Stimulated activated CD4-positive, alpha-beta T cell treated with anti-CD3 and anti-CD28 coated beads, Interleukin-15, amount 100 ng/mL, for 48 hours (primary cell): ENCODE data around the gene FUT9.

Experiments used
- DNase-seq, 2 donors: peaks; one replicate each; pipeline ENCODE4 v3.0.0-alpha.2; 2020; ENCODE audit warnings: low read depth in 2 of 2

The FUT9 gene

DNA sequence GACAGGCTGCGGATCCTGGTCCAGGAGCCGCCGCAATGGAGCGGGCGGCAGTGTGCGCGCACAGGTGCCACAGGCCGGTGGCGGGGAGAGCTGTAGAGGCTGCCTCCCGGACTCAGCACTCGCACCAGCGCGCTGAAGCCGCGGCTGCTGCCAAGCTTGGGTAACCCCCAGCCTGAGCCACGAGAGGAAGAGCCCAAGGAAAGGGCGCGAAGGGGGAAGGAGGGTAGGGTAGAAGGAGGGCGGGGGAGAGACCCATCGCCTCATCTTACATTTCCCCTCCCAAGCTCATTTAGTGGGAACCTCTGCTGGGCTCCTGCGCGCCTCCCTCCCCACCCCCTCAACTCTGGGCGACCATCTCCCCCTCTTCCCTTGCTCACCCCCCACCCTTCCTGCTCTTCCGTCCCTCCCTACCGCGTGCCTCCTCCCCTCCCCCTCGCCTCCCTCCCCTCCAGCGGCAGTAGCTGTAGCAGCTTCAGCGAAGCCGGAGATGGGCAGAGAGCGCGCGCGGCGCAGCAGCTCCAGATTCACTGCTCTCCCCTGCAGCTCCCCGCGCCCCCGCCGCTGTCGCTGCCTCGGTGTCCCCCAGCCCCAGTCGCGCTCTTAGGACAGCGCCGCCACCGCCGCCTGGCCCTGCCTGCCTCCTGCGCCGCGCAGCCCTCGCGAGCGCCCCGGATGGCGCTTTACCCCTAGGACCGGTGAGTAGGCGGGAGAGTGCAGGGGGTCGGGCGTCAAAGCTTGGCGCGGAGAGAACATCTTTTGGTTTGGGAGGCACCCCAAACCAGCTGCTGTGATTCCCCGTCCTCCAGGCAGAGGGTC, at the start of gene FUT9:
FUT9 (plus strand) TSS at position 457 of the 816 bp plus-strand sequence. CDS start 187,182 bp downstream, outside the sequence.
- DNase-seq = no peak

DNA sequence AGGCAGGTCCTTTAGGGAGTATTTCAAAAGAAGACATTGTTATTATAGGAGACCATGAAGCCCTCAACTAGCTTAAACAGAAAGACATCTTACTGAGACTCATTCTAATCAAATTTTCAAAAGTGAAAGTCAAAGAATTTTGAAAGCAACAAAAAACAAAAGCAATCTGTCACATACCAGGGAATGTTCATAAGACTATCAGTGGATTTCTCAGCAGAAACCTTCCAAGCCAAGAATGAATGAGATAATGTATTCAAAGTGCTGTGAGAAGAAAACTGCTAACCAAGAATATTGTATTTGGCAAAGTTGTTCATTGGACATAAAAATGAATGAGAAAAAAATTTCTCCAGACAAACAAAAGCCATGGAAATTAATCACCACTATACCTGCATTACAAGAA, 48.2 kb upstream of the FUT9 start:
- no peak for DNase-seq

DNA sequence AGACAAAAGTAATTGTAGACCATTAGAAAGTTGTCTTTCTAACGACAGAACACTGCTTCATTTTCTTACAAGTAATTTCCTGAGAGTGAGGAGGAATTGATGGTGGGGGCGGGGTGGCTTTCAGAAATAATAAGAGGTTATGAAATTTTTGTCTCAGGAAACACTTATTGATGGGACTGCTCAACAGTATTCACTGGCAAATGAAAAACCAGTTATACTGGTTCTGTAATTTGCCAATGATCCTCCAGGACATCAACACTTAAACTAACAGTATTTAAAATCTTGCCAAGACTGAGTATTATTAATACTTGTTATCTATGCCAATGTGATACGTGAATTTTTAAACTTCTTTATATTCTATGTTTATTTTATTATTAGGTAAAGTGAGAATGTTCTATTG, 41.8 kb upstream of the FUT9 start:
- no peak for DNase-seq

DNA sequence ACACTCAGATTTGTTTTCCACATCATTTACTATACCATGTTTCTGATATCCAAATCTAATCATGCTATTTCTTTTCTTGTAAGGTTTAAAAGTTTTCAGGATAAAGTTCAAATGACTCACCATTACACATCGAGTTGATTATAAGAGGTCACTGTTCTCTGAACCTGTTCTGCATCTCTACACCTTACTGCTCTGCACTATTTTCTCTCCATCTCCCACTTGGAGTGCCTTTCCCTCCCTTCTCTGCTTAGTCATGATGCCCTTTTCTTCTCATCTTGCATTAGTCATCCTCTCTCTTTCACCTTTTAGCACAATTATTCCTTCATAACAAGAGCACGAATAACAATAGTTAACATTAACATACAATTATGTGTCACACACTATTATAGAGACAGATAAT, 37.5 kb upstream of the FUT9 start:
- DNase-seq = no peak

DNA sequence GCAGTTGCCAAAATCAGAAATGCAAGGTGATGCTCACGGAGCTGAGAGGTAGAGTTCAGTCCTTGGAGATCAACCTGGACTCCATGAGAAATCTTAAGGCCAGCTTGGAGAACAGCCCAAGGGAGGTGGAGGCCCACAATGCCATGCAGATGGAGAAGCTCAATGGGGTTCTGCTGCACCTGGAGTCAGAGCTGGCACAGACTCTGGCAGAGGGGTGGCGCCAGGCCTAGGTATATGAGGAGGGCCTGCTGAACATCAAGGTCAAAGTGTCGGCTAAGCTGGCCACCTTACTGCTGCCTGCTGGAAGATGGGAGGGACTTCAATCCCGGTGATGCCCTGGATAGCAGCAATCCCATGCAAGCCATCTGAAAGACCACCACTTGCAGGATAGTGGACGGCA, 23.9 kb upstream of the FUT9 start:
- DNase-seq = no peak

DNA sequence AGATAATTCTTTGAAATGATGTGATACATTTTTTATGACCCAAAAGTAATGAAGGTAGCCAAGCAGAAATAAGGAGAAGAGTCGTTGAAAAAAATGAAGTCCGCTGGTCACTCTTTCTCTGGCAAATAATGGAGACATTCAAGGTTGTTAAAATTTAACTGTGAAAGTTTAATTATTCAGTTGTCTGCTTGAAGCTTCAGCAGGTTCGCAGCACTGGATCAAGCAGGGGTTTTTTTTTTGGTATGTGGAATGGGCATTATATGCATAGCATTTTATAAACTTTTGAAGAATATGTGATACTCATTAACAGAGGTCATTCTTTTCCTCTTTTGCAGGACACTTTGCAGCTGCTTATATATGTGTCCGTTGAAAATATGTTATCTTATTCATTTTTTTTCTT, 21.6 kb upstream of the FUT9 start:
- DNase-seq = no peak

DNA sequence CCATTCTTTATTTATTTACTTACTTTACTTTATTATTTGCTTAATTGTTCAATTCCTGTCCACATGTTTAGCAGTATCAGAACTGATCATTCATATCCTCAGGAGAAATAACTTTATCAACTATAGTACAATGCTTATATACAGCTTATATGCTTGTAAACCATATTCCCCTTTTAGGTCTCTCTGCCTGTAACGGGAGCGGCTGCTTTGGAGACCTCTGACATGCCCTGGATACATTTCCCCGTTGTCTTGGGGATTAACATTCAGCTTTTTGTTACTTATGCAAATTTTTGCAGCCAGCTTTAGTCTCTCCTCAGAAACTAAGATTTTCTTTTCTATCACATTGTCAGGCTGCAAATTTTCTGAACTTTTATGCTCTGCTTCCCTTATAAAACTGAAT, 17.6 kb upstream of the FUT9 start:
- no peak for DNase-seq

DNA sequence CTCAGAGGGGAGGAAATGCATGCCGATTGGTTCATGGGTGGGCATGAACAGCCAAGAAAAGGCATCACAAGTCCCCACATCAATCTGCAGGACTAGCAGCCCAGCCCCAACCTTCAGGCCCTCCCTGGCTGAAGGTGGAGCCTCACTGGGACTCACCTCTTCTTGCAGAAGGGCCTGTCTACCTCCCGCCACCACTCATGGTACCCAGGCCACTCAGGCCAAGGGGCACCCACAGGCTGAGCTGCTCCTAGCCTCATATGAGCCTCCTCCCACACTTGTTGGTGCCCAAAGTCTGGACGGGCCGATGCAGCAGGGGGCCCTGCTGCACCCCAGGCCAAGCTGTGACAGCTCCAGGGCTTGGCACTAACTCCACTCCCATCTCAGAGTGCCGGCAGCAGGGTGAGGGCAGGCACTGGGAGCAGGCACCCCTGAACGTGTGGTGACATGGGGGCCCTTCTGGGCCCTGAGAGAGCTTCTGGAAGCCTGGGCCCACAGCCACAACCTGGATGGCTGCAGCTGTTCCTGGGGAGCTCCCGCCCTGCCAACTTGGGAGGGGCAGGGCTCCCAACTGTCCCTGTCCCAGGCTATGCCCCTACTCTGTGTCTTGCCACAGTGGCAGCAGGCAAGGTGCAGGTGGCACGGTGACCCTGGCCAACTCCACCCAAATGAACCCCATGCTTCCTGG, 13.7 kb upstream of the FUT9 start:
- DNase-seq = no peak

DNA sequence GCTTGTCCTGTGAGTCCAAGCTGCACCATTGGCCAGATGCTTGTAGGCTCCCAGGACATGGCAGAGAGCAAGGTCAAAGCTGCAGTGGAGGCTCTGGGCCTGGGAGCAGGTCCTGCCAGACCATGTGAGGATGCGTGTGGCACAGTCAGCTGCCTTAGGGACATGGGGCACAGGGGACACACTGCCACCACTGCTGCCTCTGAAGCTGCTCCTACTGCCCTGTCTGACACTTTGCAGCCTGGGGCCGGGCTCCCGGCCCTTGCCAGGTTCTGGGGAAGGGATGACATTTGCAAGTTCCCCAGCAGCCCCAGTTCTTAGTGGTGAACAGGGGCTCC, 13.2 kb upstream of the FUT9 start:
- DNase-seq = no peak

DNA sequence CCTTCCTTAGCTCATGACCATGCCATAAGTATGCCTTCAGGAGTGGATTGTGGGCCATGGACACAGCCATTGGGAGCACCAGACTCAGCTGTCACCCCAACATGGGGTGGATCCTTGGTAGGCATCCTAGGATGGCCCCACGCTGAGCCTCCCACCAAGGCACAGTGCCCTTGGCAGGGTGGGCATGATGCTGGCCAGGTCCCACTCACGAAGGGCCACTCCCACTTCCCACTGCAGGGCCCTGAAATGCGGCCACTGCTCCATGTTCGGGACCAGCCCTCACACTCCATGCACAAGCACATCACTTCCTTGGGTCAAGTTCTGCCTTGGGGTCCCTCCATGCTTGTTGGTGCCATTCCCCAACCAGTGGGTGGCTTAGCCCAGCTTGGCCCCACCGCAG, 12.9 kb upstream of the FUT9 start:
- DNase-seq = no peak

DNA sequence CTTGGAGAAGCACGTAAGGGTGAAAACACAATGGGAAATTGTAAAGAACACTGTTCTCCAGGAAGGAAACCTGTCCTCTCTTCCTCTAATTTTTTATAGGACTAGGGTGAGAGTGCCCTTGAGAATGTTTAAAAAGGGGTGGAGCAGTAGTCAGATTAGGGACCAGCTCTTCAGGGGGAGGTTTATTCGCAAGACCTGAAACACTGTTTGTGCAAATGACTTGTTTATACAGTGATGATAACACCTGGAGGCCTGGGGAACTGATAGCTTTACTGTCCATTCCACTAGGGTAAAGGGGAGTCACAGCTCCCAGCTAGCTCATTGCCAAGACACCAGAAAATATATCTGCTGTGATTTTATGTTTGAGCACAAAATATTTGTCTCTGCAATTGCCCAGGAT, 8.1 kb upstream of the FUT9 start:
- DNase-seq = no peak

DNA sequence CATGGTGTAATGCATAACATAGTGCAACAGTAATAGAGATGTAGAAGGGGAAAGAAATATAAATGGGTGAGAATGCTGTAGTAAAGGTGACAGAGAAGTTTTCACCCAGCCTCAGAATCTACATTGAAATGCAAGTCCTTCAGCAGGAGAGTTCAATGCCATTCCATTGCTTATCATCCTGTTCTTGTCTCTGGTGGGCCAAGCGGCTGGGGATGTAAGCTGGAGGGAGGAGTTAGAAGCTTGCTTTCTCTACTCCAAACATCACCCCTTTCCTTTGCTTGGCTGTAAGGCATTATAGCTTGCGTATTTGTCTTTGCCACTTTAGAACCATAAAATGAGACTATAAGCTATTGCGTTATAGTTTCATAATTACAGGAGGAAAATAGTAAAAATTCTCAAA, 2.2 kb upstream of the FUT9 start:
- DNase-seq = no peak

DNA sequence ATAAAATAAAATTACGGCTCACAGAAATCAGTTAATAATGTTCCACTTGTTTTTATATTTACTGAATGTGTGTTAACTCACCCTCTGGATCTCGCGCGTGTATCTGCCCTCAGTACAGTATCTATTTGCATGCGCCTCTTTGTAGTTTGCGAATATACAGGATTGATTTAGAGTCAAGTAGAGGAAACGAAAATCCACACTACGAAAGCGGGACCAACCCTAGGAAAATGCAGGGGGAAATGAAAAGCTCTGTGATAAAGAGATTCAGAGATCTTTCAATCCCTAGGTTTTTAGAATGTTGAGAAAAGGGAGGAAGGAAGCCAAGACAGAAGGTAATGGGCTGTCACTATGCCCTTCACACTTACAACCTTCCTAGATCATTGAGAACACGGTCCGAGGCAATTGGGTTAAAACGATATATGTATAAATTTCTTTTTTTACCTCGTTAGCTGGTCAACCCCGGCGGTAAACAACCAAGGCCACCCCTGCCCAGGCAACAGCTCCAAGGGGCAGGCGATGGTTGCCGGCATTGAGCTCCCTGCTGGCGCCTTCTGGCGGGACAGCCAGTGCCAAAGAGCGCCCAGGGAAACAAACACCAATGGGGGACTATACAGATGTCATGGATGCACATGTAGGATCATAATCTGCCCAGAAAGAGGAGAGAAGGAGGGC, 792 bp upstream of the FUT9 start:
- no peak for DNase-seq

DNA sequence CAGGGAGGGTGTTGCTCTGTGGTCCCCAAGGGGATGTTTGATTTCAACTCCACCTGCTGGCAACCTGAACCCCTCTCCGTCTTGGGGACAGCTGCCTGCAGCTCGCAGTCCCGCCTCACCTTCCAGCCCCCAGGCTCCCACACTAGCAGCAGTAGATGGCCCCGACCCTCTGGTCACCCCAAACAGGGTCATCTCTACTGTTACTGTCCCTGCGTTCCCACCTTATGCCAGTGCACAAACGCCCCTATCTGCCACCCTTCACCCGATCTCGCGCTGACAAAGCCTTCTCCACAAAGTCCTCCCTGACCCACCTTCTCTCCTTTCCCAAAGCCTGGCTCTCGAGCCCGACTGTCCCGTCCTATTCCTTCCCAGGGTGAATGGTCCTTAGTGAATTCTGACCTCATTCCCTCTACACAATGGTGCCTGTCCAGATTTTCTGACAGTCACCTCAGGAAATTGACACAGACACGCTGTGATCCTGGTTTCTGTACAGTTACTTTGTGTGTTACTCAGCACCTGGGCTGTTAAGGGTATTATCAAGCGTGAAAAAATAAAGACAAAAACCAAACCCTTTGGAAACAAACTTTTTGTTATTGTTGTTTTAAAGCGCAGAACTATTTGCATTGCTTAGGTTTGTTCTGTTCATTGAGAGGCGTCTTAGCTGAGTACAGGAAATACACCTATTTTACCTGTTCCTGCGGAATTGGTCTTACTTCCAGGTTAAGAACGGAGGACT, 728 bp downstream of the FUT9 start:
- no peak for DNase-seq

DNA sequence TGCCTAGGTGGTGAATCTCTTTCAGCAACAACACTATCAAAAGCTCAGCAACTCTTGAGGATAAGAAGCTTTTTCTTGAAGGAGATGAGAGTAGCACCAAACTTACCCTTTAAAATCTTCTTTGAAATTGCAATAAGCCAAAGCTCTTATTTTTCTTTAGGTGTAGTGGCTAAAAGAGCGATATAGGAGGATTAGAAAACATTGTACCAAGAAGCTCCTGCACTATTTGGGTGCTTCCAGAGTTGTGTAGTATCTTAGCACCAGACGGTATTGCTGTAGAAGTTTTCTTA, 1.2 kb downstream of the FUT9 start:
- DNase-seq = no peak

DNA sequence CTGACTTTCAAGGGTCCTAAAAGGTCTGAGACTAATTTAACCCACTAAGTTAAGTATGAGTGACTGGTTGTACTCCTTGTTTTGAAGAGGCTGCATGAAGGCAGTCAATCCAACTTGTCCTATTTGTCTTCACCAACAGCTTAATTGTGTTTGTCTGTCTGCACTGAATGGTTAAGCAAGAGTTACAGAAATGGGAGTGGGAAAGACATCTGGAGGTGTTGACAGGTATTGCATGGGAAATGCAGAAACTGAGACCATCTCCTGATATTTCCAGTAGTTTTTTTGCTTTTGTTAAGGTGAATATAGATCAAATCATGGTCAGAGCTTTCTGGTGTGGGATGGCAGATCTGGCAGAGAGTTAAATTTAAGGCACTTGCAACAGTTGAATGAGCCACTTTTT, 6.5 kb downstream of the FUT9 start:
- no peak for DNase-seq

DNA sequence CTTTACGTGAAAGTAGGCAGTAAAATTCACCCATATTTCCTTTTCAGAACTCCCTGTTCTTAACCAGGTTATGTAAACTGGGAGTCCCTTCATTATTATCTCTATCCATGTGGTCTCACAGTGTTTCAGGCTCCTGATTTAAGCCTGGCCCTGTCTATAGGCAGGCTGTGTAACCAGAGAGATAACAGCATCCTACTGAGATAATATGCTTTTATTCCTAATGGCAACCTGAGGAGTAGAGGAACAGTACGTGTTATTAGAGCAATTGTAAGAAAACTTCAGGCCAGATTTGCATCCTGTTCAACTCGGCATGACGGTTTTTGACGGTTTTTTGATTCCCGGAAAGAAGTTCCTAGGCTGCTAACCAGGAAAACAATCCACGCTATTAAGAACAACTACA, 16.9 kb downstream of the FUT9 start:
- DNase-seq = no peak

DNA sequence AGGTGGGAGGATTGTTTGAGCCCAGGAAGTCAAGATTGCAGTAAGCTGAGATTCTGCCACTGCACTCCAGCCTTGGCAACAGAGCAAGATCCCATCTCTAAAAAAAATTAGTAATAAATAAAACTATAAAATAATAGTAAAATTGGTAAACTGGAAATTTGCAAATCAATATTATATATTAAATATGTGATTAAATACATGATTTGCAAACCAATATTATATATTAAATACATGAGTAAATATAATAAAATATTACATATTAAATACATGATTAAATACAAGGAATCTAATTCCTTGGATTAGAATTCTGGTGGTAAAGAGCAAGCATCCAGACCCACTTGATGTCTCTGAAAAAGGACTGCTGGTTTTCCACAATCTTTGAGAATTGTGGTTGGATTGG, 35.8 kb downstream of the FUT9 start:
- DNase-seq = no peak

DNA sequence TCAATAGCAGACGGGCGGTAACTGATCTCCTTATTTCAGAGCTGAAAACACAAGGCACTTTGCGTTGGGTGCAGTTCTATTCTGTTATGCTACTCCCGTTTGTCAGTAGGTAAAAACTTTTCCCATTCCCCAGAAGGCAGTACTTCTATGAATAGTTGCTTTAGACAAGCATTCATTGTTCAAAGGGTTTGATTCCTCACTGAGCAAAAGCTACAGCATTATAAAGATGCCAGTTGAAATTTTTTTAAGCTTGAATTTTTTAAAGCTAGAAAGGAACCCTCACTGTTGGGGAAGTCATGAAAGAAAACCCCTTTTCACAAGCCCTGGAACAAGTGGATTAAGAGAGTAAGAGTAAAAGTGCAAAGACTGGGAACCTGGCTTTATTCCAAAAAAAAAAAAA, 42.3 kb downstream of the FUT9 start:
- DNase-seq = no peak

DNA sequence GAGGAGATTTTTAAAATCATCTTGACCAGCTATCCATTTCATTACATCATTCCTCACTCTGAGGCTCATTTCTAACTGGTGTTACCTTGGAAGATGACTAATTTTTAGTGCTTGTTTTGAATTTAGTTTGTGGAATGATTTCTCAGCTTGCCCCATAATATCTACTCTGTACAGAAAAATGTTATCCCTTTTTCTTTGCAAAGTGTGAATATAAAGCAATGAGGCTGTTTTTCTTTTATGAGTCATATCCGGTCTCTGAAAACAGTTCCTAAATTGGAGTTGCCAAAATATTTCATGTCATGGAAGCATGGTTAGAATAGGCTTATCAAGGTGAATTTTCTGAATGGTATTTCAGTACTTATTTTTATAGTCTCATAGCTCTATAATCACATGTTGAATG, 43.8 kb downstream of the FUT9 start:
- no peak for DNase-seq

DNA sequence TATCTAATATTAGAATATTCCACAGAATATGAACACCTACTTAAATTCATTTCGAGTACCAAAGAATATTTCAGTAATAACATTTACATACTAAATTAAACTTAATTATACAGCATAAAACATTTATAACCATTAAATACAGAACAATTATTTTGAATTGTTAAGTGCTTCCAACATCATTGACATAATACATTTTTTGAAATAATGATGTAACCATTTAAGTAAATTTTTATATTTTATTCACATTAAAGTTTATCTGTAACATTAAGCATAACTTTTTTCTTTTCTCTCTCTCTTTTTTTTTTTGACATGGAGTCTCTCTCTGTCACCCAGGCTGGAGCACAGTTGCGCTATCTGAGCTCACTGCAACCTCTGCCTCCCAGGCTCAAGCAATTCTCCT, 44.5 kb downstream of the FUT9 start:
- DNase-seq = no peak

DNA sequence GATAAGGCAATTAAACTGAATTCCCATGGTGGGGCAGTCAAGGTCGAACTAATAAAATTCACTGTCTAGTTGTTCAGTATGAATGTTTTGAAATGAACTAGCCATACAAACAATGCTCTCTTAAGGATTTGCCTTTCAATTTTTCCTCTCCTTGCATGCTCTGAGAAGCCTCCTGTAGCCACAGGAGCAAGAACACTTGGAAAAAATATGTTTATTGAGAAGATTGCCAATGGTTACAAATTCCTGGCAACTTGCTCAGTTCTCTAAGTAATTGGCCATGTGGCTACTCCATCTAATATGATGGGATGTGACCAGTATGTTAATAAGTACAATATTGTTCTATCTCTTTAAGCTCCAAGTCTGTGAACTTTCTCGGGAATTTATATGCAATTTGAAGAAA, 49.4 kb downstream of the FUT9 start:
- DNase-seq = no peak

DNA sequence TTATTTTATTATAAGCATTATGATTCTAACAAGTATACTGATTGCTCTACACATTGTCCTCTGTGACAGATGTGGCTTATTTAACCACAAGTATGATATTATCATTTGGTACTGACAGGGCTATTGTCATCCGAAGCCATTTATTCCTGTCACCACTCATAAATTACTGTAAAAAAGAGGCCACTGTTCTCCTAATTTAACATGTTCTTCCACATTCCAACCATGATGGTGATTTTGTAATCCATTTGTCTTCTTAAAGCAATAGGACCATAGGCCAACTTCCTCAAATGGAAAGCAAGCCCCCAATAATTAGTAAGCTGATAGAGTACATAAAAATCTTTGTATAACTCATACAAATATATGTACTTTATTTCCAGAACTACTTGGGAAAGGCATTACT, 50.6 kb downstream of the FUT9 start:
- DNase-seq = no peak
